CD14-positive monocyte (primary cell): ENCODE measurements around the gene TBXA2R. TPM values are rescaled to one million over a fixed set of nuclear protein-coding genes. Genes with fewer than 3 reads are reported as not detected.
A peak's percentile ranks its signal among the peaks of the same experiment; 100 is the strongest.

Experiments used
- DNase-seq, 3 donors: peaks; one replicate each; pipeline ENCODE4 v3.0.0-alpha.2; 2011 to 2022
- H2AFZ ChIP-seq: 2 replicates; pipeline ENCODE4 v1.6.0; 2012; ENCODE audit warnings: mild to moderate bottlenecking, low read depth, low read length, inconsistent platforms; ENCODE audit not compliant: insufficient read depth, poor library complexity, severe bottlenecking
- H3K27ac ChIP-seq, 2 donors: 1 replicate in 1 of 2; 2 replicates in 1 of 2; pipeline ENCODE4 v1.5.1; 2012 to 2013; ENCODE audit warnings: low read length in 2 of 2, control low read depth in 1 of 2, inconsistent platforms in 1 of 2, low read depth in 1 of 2, mild to moderate bottlenecking in 1 of 2
- H3K27me3 ChIP-seq, 2 donors: one replicate each; pipeline versions ENCODE4 v1.6.0 to v1.6.1; 2011 to 2013; ENCODE audit warnings: low read length in 2 of 2; ENCODE audit not compliant: control insufficient read depth in 2 of 2, insufficient read depth in 2 of 2
- H3K36me3 ChIP-seq, 2 donors: replicated peaks in 1 of 2; 1 replicate in 1 of 2; 2 replicates in 1 of 2; pipeline versions ENCODE4 v1.5.1 to v1.6.1; 2012 to 2013; ENCODE audit warnings: low read length in 2 of 2, control low read depth in 1 of 2, inconsistent platforms in 1 of 2, mild to moderate bottlenecking in 1 of 2; ENCODE audit not compliant: insufficient read depth in 2 of 2, control insufficient read depth in 1 of 2
- H3K4me1 ChIP-seq, 2 donors: 1 replicate in 1 of 2; 2 replicates in 1 of 2; pipeline versions ENCODE4 v1.5.1 to v1.6.1; 2012 to 2013; ENCODE audit warnings: low read length in 2 of 2, control low read depth in 1 of 2, inconsistent platforms in 1 of 2, mild to moderate bottlenecking in 1 of 2, moderate library complexity in 1 of 2; ENCODE audit not compliant: insufficient read depth in 2 of 2, control insufficient read depth in 1 of 2
- H3K4me2 ChIP-seq: replicated peaks from 2 replicates; pipeline ENCODE3; 2012; ENCODE audit warnings: low read length, moderate library complexity, mild to moderate bottlenecking; ENCODE audit not compliant: poor library complexity, severe bottlenecking; ENCODE audit errors: extremely low read depth
- H3K4me3 ChIP-seq, 3 experiments: fragments of 200-600 bp in 1 of 3; sonication (generic) in 1 of 3; replicated peaks in 1 of 3; 1 replicate in 2 of 3; 2 replicates in 1 of 3; pipeline ENCODE4 v1.5.1; 2011 to 2013; ENCODE audit warnings: low read length in 3 of 3, mild to moderate bottlenecking in 3 of 3, control low read depth in 2 of 3, low read depth in 2 of 3, inconsistent platforms in 1 of 3, moderate library complexity in 1 of 3
- H3K79me2 ChIP-seq: 2 replicates; pipeline ENCODE4 v1.6.0; 2012; ENCODE audit warnings: mild to moderate bottlenecking, control low read depth, inconsistent platforms, low read length, moderate library complexity; ENCODE audit not compliant: insufficient read depth
- H3K9ac ChIP-seq: 2 replicates; pipeline ENCODE4 v1.6.0; 2017; ENCODE audit warnings: low read length, mild to moderate bottlenecking; ENCODE audit not compliant: insufficient read depth, poor library complexity, severe bottlenecking
- H3K9me3 ChIP-seq, 2 donors: replicated peaks in 1 of 2; 1 replicate in 1 of 2; 2 replicates in 1 of 2; pipeline versions ENCODE4 v1.5.1 to v1.6.1; 2012 to 2013; ENCODE audit warnings: low read length in 2 of 2, control low read depth in 1 of 2; ENCODE audit not compliant: control insufficient read depth in 1 of 2, insufficient read depth in 1 of 2
- H4K20me1 ChIP-seq: 2 replicates; pipeline ENCODE4 v1.6.0; 2012; ENCODE audit warnings: mild to moderate bottlenecking, low read length, control low read depth, moderate library complexity; ENCODE audit not compliant: insufficient read depth
- H3K27ac Mint-ChIP-seq, 7 donors: one replicate each; pipeline ENCODE4 v1.8.0; 2020; ENCODE audit warnings: mild to moderate bottlenecking in 7 of 7, mixed read lengths in 7 of 7, moderate library complexity in 6 of 7, inconsistent platforms in 2 of 7
- H3K27me3 Mint-ChIP-seq, 3 donors: one replicate each; pipeline ENCODE4 v1.8.0; 2021 to 2022; ENCODE audit warnings: low read depth in 3 of 3, mild to moderate bottlenecking in 3 of 3, mixed read lengths in 3 of 3, moderate library complexity in 3 of 3, inconsistent platforms in 1 of 3
- H3K36me3 Mint-ChIP-seq, 2 donors: one replicate each; pipeline ENCODE4 v1.8.0; 2020; ENCODE audit warnings: mixed read lengths in 2 of 2, inconsistent platforms in 1 of 2, mild to moderate bottlenecking in 1 of 2
- H3K4me1 Mint-ChIP-seq: one replicate; pipeline ENCODE4 v1.8.0; 2020; ENCODE audit warnings: mild to moderate bottlenecking, mixed read lengths
- H3K4me3 Mint-ChIP-seq, 2 donors: one replicate each; pipeline ENCODE4 v1.8.0; 2020; ENCODE audit warnings: mild to moderate bottlenecking in 2 of 2, mixed read lengths in 2 of 2, moderate library complexity in 1 of 2
- H3K9me3 Mint-ChIP-seq, 7 donors: one replicate each; pipeline ENCODE4 v1.8.0; 2020 to 2022; ENCODE audit warnings: mixed read lengths in 7 of 7, mild to moderate bottlenecking in 6 of 7, moderate library complexity in 6 of 7, inconsistent platforms in 2 of 7
- CTCF ChIP-seq: fragments of 200-600 bp; IDR thresholded peaks from one replicate; pipeline ENCODE4 v1.8.0; 2022; ENCODE audit warnings: antibody characterized with exemption, mild to moderate bottlenecking
- WGBS: methylation state at CpG from one replicate; pipeline ENCODE4 v1.1.5; 2013; ENCODE audit warnings: missing lambda C conversion rate; ENCODE audit not compliant: insufficient coverage; 5-methylcytosine and 5-hydroxymethylcytosine counted together
- intact Hi-C, 2 donors: fragments of 100-400 bp; cut with micrococcal nuclease; formaldehyde crosslinking; loops; one replicate each; pipeline versions ENCODE4 v1.15.0 to v1.15.1; 2023
- polyA plus RNA-seq, 3 donors: library from polyadenylated mRNA; depleted of rRNA in 1 of 3; unstranded in 2 of 3; stranded (reverse) in 1 of 3; fragments of 300-500 nt in 2 of 3; fragments of >200 nt in 1 of 3; fragmentation: Illumina TruSeq in 2 of 3; gene quantifications; 1 replicate in 2 of 3; 2 replicates in 1 of 3; pipeline ENCODE4 v1.2.3, GENCODE V29; 2012 to 2021

The TBXA2R gene
- polyA plus RNA-seq, 3 donors: 0.05 TPM; not detected in 2

GRCh38 chr19:3605770-3606169 lies 905 bp downstream of the TBXA2R start:
- Mint-ChIP-seq H3K36me3 (peaks cover 7 to 8% of the 10 kb centered on the region in 2 donors), H3K9me3 (peaks cover 3 to 8% (median 5%) of the 10 kb centered on the region in 7 donors), H3K27me3 (peaks cover 4 to 23% (median 21%) of the 10 kb centered on the region in 3 donors), H3K4me1 (peaks cover 18% of the 10 kb centered on the region), H3K27ac (no peak overlapping the region), H3K4me3 (no peak overlapping the region)
- intact Hi-C loops: no loop called here
- Histone ChIP-seq H3K27me3 (peaks cover 11 to 38% of the 10 kb centered on the region in 2 donors), H3K9ac (peak overlapping the region; percentile 48), H2AFZ (peak overlapping the region; percentile 74), H3K36me3 (peaks cover 0 to 1% of the 10 kb centered on the region in 2 donors), H4K20me1 (no peaks in the 10 kb centered on the region), H3K9me3 (peaks cover 0 to 5% of the 10 kb centered on the region in 2 donors), H3K4me1 (peaks cover 22 to 28% of the 10 kb centered on the region in 2 donors), H3K4me3 (no peak overlapping the region), H3K79me2 (no peaks in the 10 kb centered on the region), H3K27ac (no peak overlapping the region), H3K4me2 (no peak overlapping the region)
- 37% methylated on average over 5 of the region's 5 CpGs for WGBS
- no peak for DNase-seq
- TF ChIP-seq CTCF: no peak

- no peak for DNase-seq
- Histone ChIP-seq H3K4me3 (no peak overlapping the region), H3K79me2 (no peaks in the 10 kb centered on the region), H3K27me3 (peaks cover 11 to 38% of the 10 kb centered on the region in 2 donors), H3K4me2 (no peak overlapping the region), H3K9ac (no peak overlapping the region), H3K9me3 (peaks cover 0 to 5% of the 10 kb centered on the region in 2 donors), H2AFZ (no peak overlapping the region), H3K4me1 (peaks cover 22 to 28% of the 10 kb centered on the region in 2 donors), H3K36me3 (no peaks in the 10 kb centered on the region), H4K20me1 (no peaks in the 10 kb centered on the region), H3K27ac (no peak overlapping the region)
- Mint-ChIP-seq H3K36me3 (peaks cover 3 to 5% of the 10 kb centered on the region in 2 donors), H3K4me3 (no peak overlapping the region), H3K4me1 (peaks cover 18% of the 10 kb centered on the region), H3K27me3 (peaks cover 4 to 23% (median 21%) of the 10 kb centered on the region in 3 donors), H3K27ac (no peak overlapping the region), H3K9me3 (peaks cover 4 to 8% (median 5%) of the 10 kb centered on the region in 7 donors)
- intact Hi-C loops: no loop called here
- no peak for TF ChIP-seq CTCF
- WGBS: 50% methylated on average over 3 of the region's 3 CpGs
Observed at GRCh38 chr19:3605361-3605760, 1.3 kb downstream of the TBXA2R start.
